Measurements from ENCODE around the gene MPND. TPM values are rescaled to one million over a fixed set of nuclear protein-coding genes. Genes with fewer than 3 reads are reported as not detected.
A peak's percentile ranks its signal among the peaks of the same experiment; 100 is the strongest.

MPND gene
- total and polyA plus RNA-seq, 2 of the 13 experiments (the other 11 are each of a cell fraction or from before 2014, with no cell fraction given): 10.8 to 15.8 TPM

DNA sequence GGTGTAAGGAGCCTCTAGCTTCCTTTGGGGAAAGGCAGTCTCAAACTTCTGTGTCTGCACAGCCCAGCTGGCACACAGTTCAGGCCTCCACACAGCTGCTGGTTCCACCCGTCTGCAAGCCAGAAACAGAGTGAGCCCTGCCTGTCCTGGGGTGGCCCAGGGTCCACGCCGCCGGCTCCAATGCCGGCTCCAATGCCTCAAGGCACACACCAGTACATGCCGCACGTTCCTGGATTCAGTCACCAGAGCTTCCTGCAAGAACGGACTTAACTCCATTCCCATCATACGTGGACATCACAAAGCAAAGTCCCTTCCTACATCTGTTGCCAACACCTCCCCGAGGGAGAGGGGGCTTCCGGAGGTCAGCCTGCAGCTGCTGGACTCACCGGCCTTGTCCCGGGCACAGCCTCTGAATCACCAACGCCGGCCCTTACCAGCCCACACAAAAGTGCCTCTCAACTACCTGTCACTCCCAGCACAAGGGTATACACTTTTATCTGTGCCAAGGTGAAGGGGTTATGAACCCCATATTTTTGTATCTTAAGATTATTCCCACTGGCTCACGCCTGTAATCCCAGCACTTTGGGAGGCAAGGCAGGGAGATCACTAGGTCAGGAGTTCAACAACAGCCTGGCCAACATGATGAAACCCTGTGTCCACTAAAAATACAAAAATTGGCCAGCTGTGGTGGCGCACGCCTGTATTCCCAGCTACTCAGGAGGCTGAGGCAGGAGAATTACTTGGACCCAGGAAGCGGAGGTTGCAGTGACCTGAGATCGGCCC is 48.5 kb downstream of the MPND start:
- intact Hi-C loops (cut with micrococcal nuclease; ENCODE audit: unreplicated experiment): no loop called here
- peak; percentile 84 for DNase-seq (ENCODE audit: low spot score)
- H3K4me2 ChIP-seq (ENCODE audit: low read depth, low read length): peak overlapping the region; percentile 87
- CTCF ChIA-PET (ENCODE audit: low intra/inter-chr PET ratio, low total read pairs): no interaction called here
- peak overlapping the region; percentile 17 to 60 (median 34); a peak in 5 of 6 replicates for H3K4me3 ChIP-seq (replicated peaks in 1 of 3; ENCODE audit: insufficient read depth in 1 of 3, low read depth in 2 of 3, low read length in 3 of 3)
- peak; percentile 84 for FAIRE-seq
- 5% methylated on average over 13 of the region's 20 CpGs for WGBS (ENCODE audit: low lambda C conversion rate)
- no peak overlapping the region for H2AFZ ChIP-seq (ENCODE audit: low read length)
- peak overlapping the region; percentile 95 for H3K27ac ChIP-seq (ENCODE audit: extremely low read length, insufficient read depth, low read length)
- no peaks in the 10 kb centered on the region for H3K27me3 ChIP-seq (ENCODE audit: control insufficient read depth in 1 of 2, insufficient read depth in 2 of 2, low read length in 2 of 2)
- H4K20me1 ChIP-seq (ENCODE audit: insufficient read depth, low read length): 0 out of 2 replicates have a peak, but pooled peaks cover 6% of the 10 kb centered on the region
- H3K9me3 ChIP-seq (ENCODE audit: low read length): no peaks in the 10 kb centered on the region
- H3K36me3 ChIP-seq (replicated peaks in 1 of 2; ENCODE audit: control insufficient read depth in 1 of 2, insufficient read depth in 2 of 2, low read length in 2 of 2): peaks cover 11 to 27% of the 10 kb centered on the region in 2 experiments
- peak overlapping the region; percentile 76 for H3K9ac ChIP-seq (ENCODE audit: insufficient read depth, low read depth, low read length)
- peaks cover 82% of the 10 kb centered on the region for H3K79me2 ChIP-seq (ENCODE audit: insufficient read depth, low read length)
- H3K4me1 ChIP-seq (ENCODE audit: insufficient read depth, low read length): peaks cover 82% of the 10 kb centered on the region
- in situ Hi-C loops (cut with HindIII; ENCODE audit: extremely low pct_ligation_motif_present, low pct_unique_long_range_greater_than_20kb): no loop called here
- ATAC-seq: peak; percentile 77
- POLR2A ChIA-PET: interaction anchor here (0.9 to 3.2 kb wide), 8 partner anchors 9 to 124 kb away, joined by 3 to 64 read pairs (median 10); partner anchors contain the start of genes CHAF1A, MPND and SH3GL1
- no TSS peak for BruUV-seq (replicated peaks)
- TF ChIP-seq ZNF292 (CRISPR knock-in tag; IDR thresholded peaks at IDR 0.05; ENCODE audit: borderline replicate concordance, low read depth) (peak; percentile 17; the same call in 1 of the 2 replicates), RXRA (CRISPR knock-in tag; IDR thresholded peaks at IDR 0.05) (peak; percentile 84), TBX2 (CRISPR knock-in tag; IDR thresholded peaks at IDR 0.05; ENCODE audit: borderline replicate concordance) (peak; percentile 70), GABPA (IDR thresholded peaks at IDR 0.05; ENCODE audit: low read depth, low read length) (no peak), GABPA (CRISPR knock-in tag; IDR thresholded peaks at IDR 0.05; ENCODE audit: low read depth) (peak; percentile 60), BRD4 (CRISPR knock-in tag; IDR thresholded peaks at IDR 0.05) (0 out of 2 replicates have a peak, but pooled peaks have one; percentile 23), ZNF879 (CRISPR knock-in tag; IDR thresholded peaks at IDR 0.05) (0 out of 2 replicates have a peak, but pooled peaks have one; percentile 11), FOXK1 (CRISPR knock-in tag; IDR thresholded peaks at IDR 0.05; ENCODE audit: borderline replicate concordance, low read depth) (no peak; the same call in 1 of the 2 replicates), MZF1 (CRISPR knock-in tag; IDR thresholded peaks at IDR 0.05; ENCODE audit: borderline replicate concordance) (no peak), AGO1 (IDR thresholded peaks at IDR 0.05; ENCODE audit: low read depth, low read length, poor library complexity, severe bottlenecking) (no peak), FOXA3 (CRISPR knock-in tag; IDR thresholded peaks at IDR 0.05) (0 out of 2 replicates have a peak, but pooled peaks have one; percentile 15), NR2F6 (IDR thresholded peaks at IDR 0.05) (peak; percentile 63), NR2F6 (CRISPR knock-in tag; IDR thresholded peaks at IDR 0.05) (peak; percentile 83), ZNF253 (CRISPR knock-in tag; IDR thresholded peaks at IDR 0.05; ENCODE audit: borderline replicate concordance) (no peak), SOX5 (CRISPR knock-in tag; IDR thresholded peaks at IDR 0.05; ENCODE audit: borderline replicate concordance) (peak; percentile 44; the same call in 1 of the 2 replicates)
- TF ChIP-seq, protein P1, sequence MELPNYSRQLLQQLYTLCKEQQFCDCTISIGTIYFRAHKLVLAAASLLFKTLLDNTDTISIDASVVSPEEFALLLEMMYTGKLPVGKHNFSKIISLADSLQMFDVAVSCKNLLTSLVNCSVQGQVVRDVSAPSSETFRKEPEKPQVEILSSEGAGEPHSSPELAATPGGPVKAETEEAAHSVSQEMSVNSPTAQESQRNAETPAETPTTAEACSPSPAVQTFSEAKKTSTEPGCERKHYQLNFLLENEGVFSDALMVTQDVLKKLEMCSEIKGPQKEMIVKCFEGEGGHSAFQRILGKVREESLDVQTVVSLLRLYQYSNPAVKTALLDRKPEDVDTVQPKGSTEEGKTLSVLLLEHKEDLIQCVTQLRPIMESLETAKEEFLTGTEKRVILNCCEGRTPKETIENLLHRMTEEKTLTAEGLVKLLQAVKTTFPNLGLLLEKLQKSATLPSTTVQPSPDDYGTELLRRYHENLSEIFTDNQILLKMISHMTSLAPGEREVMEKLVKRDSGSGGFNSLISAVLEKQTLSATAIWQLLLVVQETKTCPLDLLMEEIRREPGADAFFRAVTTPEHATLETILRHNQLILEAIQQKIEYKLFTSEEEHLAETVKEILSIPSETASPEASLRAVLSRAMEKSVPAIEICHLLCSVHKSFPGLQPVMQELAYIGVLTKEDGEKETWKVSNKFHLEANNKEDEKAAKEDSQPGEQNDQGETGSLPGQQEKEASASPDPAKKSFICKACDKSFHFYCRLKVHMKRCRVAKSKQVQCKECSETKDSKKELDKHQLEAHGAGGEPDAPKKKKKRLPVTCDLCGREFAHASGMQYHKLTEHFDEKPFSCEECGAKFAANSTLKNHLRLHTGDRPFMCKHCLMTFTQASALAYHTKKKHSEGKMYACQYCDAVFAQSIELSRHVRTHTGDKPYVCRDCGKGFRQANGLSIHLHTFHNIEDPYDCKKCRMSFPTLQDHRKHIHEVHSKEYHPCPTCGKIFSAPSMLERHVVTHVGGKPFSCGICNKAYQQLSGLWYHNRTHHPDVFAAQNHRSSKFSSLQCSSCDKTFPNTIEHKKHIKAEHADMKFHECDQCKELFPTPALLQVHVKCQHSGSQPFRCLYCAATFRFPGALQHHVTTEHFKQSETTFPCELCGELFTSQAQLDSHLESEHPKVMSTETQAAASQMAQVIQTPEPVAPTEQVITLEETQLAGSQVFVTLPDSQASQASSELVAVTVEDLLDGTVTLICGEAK (IDR thresholded peaks at IDR 0.05): no peak
- TF ChIP-seq, protein P1 (CRISPR knock-in tag; IDR thresholded peaks at IDR 0.05): 0 out of 2 replicates have a peak, but pooled peaks have one; percentile 29

Data from HepG2 (cell line).